IPS-15b (cell line): ENCODE measurements around the gene OR2V2.
"Not testable (repeated sequence)": the region's sequence is repeated elsewhere in the genome, so short reads cannot be mapped to it uniquely, and the experiment has no call there.

Experiments used
- H3K27me3 ChIP-seq: one replicate; pipeline ENCODE4 v1.6.1; 2013; ENCODE audit warnings: low read length; ENCODE audit not compliant: control insufficient read depth, insufficient read depth
- H3K36me3 ChIP-seq: one replicate; pipeline ENCODE4 v1.6.1; 2013; ENCODE audit warnings: low read length; ENCODE audit not compliant: control insufficient read depth, insufficient read depth
- H3K4me1 ChIP-seq: one replicate; pipeline ENCODE4 v1.6.1; 2013; ENCODE audit warnings: mild to moderate bottlenecking, low read length; ENCODE audit not compliant: control insufficient read depth, insufficient read depth
- H3K4me3 ChIP-seq: one replicate; pipeline ENCODE4 v1.5.1; 2013; ENCODE audit warnings: low read depth, low read length
- H3K9ac ChIP-seq: one replicate; pipeline ENCODE4 v1.6.1; 2013; ENCODE audit warnings: low read depth, mild to moderate bottlenecking, low read length
- H3K9me3 ChIP-seq: one replicate; pipeline ENCODE4 v1.6.1; 2013; ENCODE audit warnings: mild to moderate bottlenecking, low read length; ENCODE audit not compliant: control insufficient read depth, insufficient read depth

Gene OR2V2

GRCh38 chr5:181105391-181106025, 41.9 kb upstream of the OR2V2 start:
- Histone ChIP-seq H3K4me3 (peak overlapping the region; percentile 41), H3K4me1 (peaks cover 8% of the 10 kb centered on the region), H3K27me3 (peaks cover 30% of the 10 kb centered on the region), H3K36me3 (no peaks in the 10 kb centered on the region), H3K9me3 (no peaks in the 10 kb centered on the region), H3K9ac (no peak overlapping the region)

- no peak overlapping the region for H3K4me3 ChIP-seq
- no peak overlapping the region for H3K9ac ChIP-seq
- peaks cover 8% of the 10 kb centered on the region for H3K4me1 ChIP-seq
- H3K27me3 ChIP-seq: peaks cover 38% of the 10 kb centered on the region
- no peaks in the 10 kb centered on the region for H3K36me3 ChIP-seq
- no peaks in the 10 kb centered on the region for H3K9me3 ChIP-seq
Measured at GRCh38 chr5:181107699-181108098, 39.7 kb upstream of the OR2V2 start.

GRCh38 chr5:181108578-181109165, 38.7 kb upstream of the OR2V2 start:
- Histone ChIP-seq H3K9ac (no peak overlapping the region), H3K36me3 (no peaks in the 10 kb centered on the region), H3K9me3 (no peaks in the 10 kb centered on the region), H3K4me3 (no peak overlapping the region), H3K4me1 (peaks cover 8% of the 10 kb centered on the region), H3K27me3 (peaks cover 45% of the 10 kb centered on the region)

- no peaks in the 10 kb centered on the region for H3K36me3 ChIP-seq
- no peaks in the 10 kb centered on the region for H3K9me3 ChIP-seq
- H3K4me3 ChIP-seq: no peak overlapping the region
- H3K9ac ChIP-seq: no peak overlapping the region
- H3K4me1 ChIP-seq: peaks cover 8% of the 10 kb centered on the region
- peaks cover 47% of the 10 kb centered on the region for H3K27me3 ChIP-seq
Measured at GRCh38 chr5:181109489-181110013, 37.8 kb upstream of the OR2V2 start.

- Histone ChIP-seq H3K9me3 (no peaks in the 10 kb centered on the region), H3K36me3 (no peaks in the 10 kb centered on the region), H3K4me3 (no peak overlapping the region), H3K9ac (no peak overlapping the region), H3K27me3 (peaks cover 50% of the 10 kb centered on the region), H3K4me1 (peaks cover 5% of the 10 kb centered on the region)
Measured at GRCh38 chr5:181111010-181111409, 36.4 kb upstream of the OR2V2 start.

- Histone ChIP-seq H3K9me3 (no peaks in the 10 kb centered on the region), H3K27me3 (peaks cover 52% of the 10 kb centered on the region), H3K9ac (no peak overlapping the region), H3K4me3 (no peak overlapping the region), H3K36me3 (no peaks in the 10 kb centered on the region), H3K4me1 (peaks cover 5% of the 10 kb centered on the region)
Measured at GRCh38 chr5:181112476-181112875, 34.9 kb upstream of the OR2V2 start.

GRCh38 chr5:181113572-181113971, 33.8 kb upstream of the OR2V2 start:
- H3K9me3 ChIP-seq, H3K4me1 ChIP-seq: not testable (repeated sequence)

GRCh38 chr5:181114284-181114843, 33.0 kb upstream of the OR2V2 start:
- H3K27me3 ChIP-seq: peaks cover 49% of the 10 kb centered on the region
- H3K4me3 ChIP-seq: peak overlapping the region; percentile 40

More at GRCh38 chr5:181113572-181113971, 33.8 kb upstream of the OR2V2 start:
- H3K27me3 ChIP-seq: peaks cover 50% of the 10 kb centered on the region
- not testable (repeated sequence) for H3K4me3 ChIP-seq, H3K36me3 ChIP-seq, H3K9ac ChIP-seq

GRCh38 chr5:181114844-181115778, 32.3 kb upstream of the OR2V2 start:
- no peak overlapping the region for H3K9ac ChIP-seq
- H3K4me3 ChIP-seq: peak overlapping the region; percentile 40
- H3K9me3 ChIP-seq: no peaks in the 10 kb centered on the region
- no peaks in the 10 kb centered on the region for H3K36me3 ChIP-seq
- no peaks in the 10 kb centered on the region for H3K4me1 ChIP-seq
- H3K27me3 ChIP-seq: peaks cover 49% of the 10 kb centered on the region

More at GRCh38 chr5:181114284-181114843, 33.0 kb upstream of the OR2V2 start:
- Histone ChIP-seq H3K4me1 (no peaks in the 10 kb centered on the region), H3K9ac (no peak overlapping the region), H3K9me3 (no peaks in the 10 kb centered on the region), H3K36me3 (no peaks in the 10 kb centered on the region)

- Histone ChIP-seq H3K9me3 (no peaks in the 10 kb centered on the region), H3K36me3 (no peaks in the 10 kb centered on the region), H3K4me1 (no peaks in the 10 kb centered on the region), H3K9ac (no peak overlapping the region), H3K27me3 (peaks cover 35% of the 10 kb centered on the region), H3K4me3 (no peak overlapping the region)
Measured at GRCh38 chr5:181118369-181118768, 29.0 kb upstream of the OR2V2 start.

- Histone ChIP-seq H3K4me1 (no peaks in the 10 kb centered on the region), H3K4me3 (no peak overlapping the region), H3K27me3 (peaks cover 30% of the 10 kb centered on the region)
Measured at GRCh38 chr5:181119105-181119504, 28.3 kb upstream of the OR2V2 start.

More at GRCh38 chr5:181119105-181119504, 28.3 kb upstream of the OR2V2 start:
- Histone ChIP-seq H3K9me3 (no peaks in the 10 kb centered on the region), H3K9ac (no peak overlapping the region), H3K36me3 (no peaks in the 10 kb centered on the region)
